ENCODE data around the gene NEMP1.

DNA sequence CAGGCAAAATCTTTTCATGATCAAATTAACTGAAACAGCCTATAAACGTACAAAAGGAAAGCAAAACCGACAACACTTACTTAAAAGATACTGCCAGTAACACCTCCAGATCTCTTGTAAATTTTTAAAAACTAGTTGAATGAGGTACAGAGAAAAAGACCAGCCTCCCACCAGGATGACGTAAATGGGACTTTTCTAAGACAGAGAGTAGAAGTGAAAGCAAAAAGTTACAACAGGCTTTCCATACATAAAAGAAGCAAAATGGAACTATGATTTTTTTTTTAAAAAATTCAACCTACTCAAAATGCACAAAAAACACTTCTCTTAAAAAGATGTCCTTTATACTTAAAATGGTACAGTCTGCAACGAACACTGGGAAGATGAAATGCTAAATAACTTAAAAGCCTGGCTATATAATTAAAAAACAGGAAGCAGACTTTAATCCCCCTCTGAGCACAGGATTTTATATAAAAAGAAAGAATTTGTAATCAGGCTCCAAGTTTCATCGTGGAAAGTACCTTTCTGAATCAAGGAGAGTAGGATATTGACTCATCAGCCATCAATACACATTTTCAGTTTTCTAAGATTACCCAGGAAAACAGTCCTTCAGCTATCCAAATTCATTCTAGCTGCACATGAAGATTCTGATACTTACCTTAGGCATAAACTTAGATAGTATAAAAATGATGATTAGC lies 14.5 kb downstream of the NEMP1 start:
- TF ChIP-seq, protein P1, sequence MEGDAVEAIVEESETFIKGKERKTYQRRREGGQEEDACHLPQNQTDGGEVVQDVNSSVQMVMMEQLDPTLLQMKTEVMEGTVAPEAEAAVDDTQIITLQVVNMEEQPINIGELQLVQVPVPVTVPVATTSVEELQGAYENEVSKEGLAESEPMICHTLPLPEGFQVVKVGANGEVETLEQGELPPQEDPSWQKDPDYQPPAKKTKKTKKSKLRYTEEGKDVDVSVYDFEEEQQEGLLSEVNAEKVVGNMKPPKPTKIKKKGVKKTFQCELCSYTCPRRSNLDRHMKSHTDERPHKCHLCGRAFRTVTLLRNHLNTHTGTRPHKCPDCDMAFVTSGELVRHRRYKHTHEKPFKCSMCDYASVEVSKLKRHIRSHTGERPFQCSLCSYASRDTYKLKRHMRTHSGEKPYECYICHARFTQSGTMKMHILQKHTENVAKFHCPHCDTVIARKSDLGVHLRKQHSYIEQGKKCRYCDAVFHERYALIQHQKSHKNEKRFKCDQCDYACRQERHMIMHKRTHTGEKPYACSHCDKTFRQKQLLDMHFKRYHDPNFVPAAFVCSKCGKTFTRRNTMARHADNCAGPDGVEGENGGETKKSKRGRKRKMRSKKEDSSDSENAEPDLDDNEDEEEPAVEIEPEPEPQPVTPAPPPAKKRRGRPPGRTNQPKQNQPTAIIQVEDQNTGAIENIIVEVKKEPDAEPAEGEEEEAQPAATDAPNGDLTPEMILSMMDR (optimal IDR thresholded peaks at IDR 0.05 in 1 of 3, IDR thresholded peaks at IDR 0.05 in 1 of 3, conservative IDR thresholded peaks at IDR 0.05 in 1 of 3; ENCODE audit: extremely low read depth in 1 of 3, insufficient read depth in 2 of 3, low read length in 3 of 3) = no peak
- TF ChIP-seq EZH2 (IDR thresholded peaks at IDR 0.05; ENCODE audit: low read length) = no peak
